HepG2 (cell line): ENCODE measurements around the gene ICAM2. TPM values are rescaled to one million over a fixed set of nuclear protein-coding genes. Genes with fewer than 3 reads are reported as not detected.
A peak's percentile ranks its signal among the peaks of the same experiment; 100 is the strongest.

ENCODE experiments used
- ATF1 ChIP-seq: IDR thresholded peaks from 2 replicates; pipeline ENCODE4 v1.6.1; 2016; ENCODE audit warnings: mild to moderate bottlenecking, control low read depth
- BCL6 ChIP-seq: IDR thresholded peaks from 2 replicates; pipeline ENCODE4 v1.6.1; 2016; ENCODE audit warnings: missing genetic modification reagents, missing compliant biosample characterization
- GATAD2A ChIP-seq: IDR thresholded peaks from 2 replicates; pipeline ENCODE4 v1.6.1; 2016
- JUND ChIP-seq: sonication (generic); formaldehyde crosslinking; IDR thresholded peaks from 2 replicates; pipeline ENCODE4 v1.8.0; 2022; ENCODE audit warnings: mild to moderate bottlenecking, missing genetic modification reagents
- MIXL1 ChIP-seq: IDR thresholded peaks from 2 replicates; pipeline ENCODE4 v1.6.1; 2016
- MTF1 ChIP-seq: sonication (generic); formaldehyde crosslinking; IDR thresholded peaks from 2 replicates; pipeline ENCODE4 v1.5.0; 2020; ENCODE audit warnings: missing genetic modification reagents
- RXRB ChIP-seq: IDR thresholded peaks from 2 replicates; pipeline ENCODE4 v1.6.1; 2016; ENCODE audit warnings: borderline replicate concordance, missing genetic modification reagents, missing compliant biosample characterization
- USF2 ChIP-seq, 2 experiments: sonication (generic) in 1 of 2; formaldehyde crosslinking in 1 of 2; IDR thresholded peaks; 2 replicates each; pipeline versions ENCODE4 v1.5.1 to v1.6.1; 2011 to 2020; ENCODE audit warnings: borderline replicate concordance in 1 of 2, low read depth in 1 of 2, low read length in 1 of 2, mild to moderate bottlenecking in 1 of 2, missing genetic modification reagents in 1 of 2, moderate library complexity in 1 of 2
- XRCC5 ChIP-seq: fragments of 200-400 bp; formaldehyde crosslinking; optimal IDR thresholded peaks from 2 replicates; pipeline ENCODE3; 2017; ENCODE audit warnings: mild to moderate bottlenecking, low read length
- ZBTB7A ChIP-seq: sonication (generic); formaldehyde crosslinking; IDR thresholded peaks from 2 replicates; pipeline ENCODE4 v1.8.0; 2022; ENCODE audit warnings: mild to moderate bottlenecking, missing genetic modification reagents
- ZFX ChIP-seq: sonication (generic); formaldehyde crosslinking; IDR thresholded peaks from 2 replicates; pipeline ENCODE4 v1.4.0; 2020; ENCODE audit warnings: mild to moderate bottlenecking, low read depth, missing genetic modification reagents, moderate library complexity
- ZMYM4 ChIP-seq: sonication (generic); formaldehyde crosslinking; IDR thresholded peaks from 2 replicates; pipeline ENCODE4 v1.8.1; 2023; ENCODE audit warnings: mild to moderate bottlenecking, missing genetic modification reagents
- polyA plus RNA-seq, 8 experiments: library from polyadenylated mRNA; depleted of rRNA in 3 of 8; stranded (reverse) in 7 of 8; unstranded in 1 of 8; fragments of >200 nt; fragmentation: Illumina TruSeq in 4 of 8; extraction: Trizol in 4 of 8; gene quantifications; 2 replicates each; pipeline versions ENCODE4 v1.2.1 to v1.2.3, GENCODE V29; 2011 to 2016; ENCODE audit warnings: low read depth in 4 of 8, missing spikeins in 1 of 8, mixed read lengths in 1 of 8; ENCODE audit not compliant: insufficient read depth in 1 of 8
- total RNA-seq, 5 experiments: library from RNA; depleted of rRNA; stranded (reverse); fragments of >200 nt; fragmentation: Illumina TruSeq; extraction: Trizol; gene quantifications; 2 replicates each; pipeline ENCODE4 v1.2.3, GENCODE V29; 2016; ENCODE audit warnings: low read depth in 1 of 5
- TF ChIP-seq, protein P1 (sequence below): sonication (generic); formaldehyde crosslinking; IDR thresholded peaks from 2 replicates; pipeline ENCODE4 v1.5.1; 2020; ENCODE audit warnings: mild to moderate bottlenecking, missing genetic modification reagents, moderate library complexity
- TF ChIP-seq, protein P2 (sequence below): sonication (generic); formaldehyde crosslinking; IDR thresholded peaks from 2 replicates; pipeline ENCODE4 v1.5.1; 2020; ENCODE audit warnings: missing genetic modification reagents, mild to moderate bottlenecking, borderline replicate concordance
- TF ChIP-seq, protein P3 (sequence below): sonication (generic); formaldehyde crosslinking; IDR thresholded peaks from 2 replicates; pipeline ENCODE4 v1.4.0; 2020; ENCODE audit warnings: missing genetic modification reagents
- TF ChIP-seq, protein P4 (sequence below): sonication (generic); formaldehyde crosslinking; IDR thresholded peaks from 2 replicates; pipeline ENCODE4 v1.4.0; 2020; ENCODE audit warnings: missing genetic modification reagents

The ICAM2 gene
- total and polyA plus RNA-seq, 2 of the 13 experiments (the other 11 are each of a cell fraction or from before 2014, with no cell fraction given): 10.9 to 20.8 TPM

DNA sequence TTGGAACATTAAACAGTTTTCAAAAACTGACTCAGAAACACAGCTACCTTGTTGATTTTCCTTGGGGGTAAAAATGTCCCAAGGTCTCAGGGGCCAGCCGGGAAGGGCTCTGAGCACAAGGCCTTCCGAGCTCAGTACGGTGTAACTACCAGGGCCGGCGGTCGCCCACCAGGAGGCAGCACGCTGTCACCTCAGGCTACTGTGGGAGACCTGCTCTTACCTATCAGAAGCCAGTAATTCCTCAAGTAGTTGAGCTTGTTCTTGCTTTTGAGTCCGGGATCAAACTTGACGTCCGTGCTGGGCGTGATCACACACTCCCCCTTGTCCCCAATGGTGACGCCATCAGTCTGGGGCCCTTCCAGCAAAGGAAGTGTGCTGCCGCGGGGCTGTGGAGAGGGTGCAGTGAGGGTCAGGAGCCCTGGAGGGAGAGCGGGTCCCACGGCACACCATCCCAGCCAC lies 43.4 kb upstream of the ICAM2 start (continued):
- TF ChIP-seq USF2 (IDR thresholded peaks at IDR 0.05; ENCODE audit: low read depth, low read length) (no peak), USF2 (CRISPR knock-in tag; IDR thresholded peaks at IDR 0.05; ENCODE audit: borderline replicate concordance) (no peak), ATF1 (CRISPR knock-in tag) (no peak), XRCC5 (peak; percentile 92), ZBTB7A (0 out of 2 replicates have a peak, but pooled peaks have one; percentile 26), GATAD2A (CRISPR knock-in tag) (peak; percentile 40; the same call in 1 of the 2 replicates), BCL6 (CRISPR knock-in tag) (0 out of 2 replicates have a peak, but pooled peaks have one; percentile 22), MTF1 (CRISPR knock-in tag) (no peak), ZMYM4 (CRISPR knock-in tag) (peak; percentile 44; the same call in 1 of the 2 replicates), ZFX (CRISPR knock-in tag) (peak; percentile 34; the same call in 1 of the 2 replicates), JUND (CRISPR knock-in tag) (0 out of 2 replicates have a peak, but pooled peaks have one; percentile 54), MIXL1 (peak; percentile 64; the same call in 1 of the 2 replicates), RXRB (peak; percentile 60; the same call in 1 of the 2 replicates)
- TF ChIP-seq, protein P1, sequence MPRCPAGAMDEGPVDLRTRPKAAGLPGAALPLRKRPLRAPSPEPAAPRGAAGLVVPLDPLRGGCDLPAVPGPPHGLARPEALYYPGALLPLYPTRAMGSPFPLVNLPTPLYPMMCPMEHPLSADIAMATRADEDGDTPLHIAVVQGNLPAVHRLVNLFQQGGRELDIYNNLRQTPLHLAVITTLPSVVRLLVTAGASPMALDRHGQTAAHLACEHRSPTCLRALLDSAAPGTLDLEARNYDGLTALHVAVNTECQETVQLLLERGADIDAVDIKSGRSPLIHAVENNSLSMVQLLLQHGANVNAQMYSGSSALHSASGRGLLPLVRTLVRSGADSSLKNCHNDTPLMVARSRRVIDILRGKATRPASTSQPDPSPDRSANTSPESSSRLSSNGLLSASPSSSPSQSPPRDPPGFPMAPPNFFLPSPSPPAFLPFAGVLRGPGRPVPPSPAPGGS: peak; percentile 36; the same call in 1 of the 2 replicates
- TF ChIP-seq, protein P2, sequence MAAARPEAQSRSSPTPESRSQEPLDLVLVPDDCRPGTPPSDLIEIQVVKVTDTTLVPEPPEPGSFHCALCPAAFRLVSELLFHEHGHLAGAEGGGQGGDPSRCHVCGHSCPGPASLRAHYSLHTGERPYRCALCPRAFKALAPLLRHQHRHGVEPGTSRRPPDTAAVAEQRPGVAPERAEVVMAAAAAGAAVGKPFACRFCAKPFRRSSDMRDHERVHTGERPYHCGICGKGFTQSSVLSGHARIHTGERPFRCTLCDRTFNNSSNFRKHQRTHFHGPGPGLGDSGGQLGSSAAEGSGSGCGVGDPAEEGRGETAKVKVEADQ (CRISPR knock-in tag): 0 out of 2 replicates have a peak, but pooled peaks have one; percentile 59
- TF ChIP-seq, protein P3, sequence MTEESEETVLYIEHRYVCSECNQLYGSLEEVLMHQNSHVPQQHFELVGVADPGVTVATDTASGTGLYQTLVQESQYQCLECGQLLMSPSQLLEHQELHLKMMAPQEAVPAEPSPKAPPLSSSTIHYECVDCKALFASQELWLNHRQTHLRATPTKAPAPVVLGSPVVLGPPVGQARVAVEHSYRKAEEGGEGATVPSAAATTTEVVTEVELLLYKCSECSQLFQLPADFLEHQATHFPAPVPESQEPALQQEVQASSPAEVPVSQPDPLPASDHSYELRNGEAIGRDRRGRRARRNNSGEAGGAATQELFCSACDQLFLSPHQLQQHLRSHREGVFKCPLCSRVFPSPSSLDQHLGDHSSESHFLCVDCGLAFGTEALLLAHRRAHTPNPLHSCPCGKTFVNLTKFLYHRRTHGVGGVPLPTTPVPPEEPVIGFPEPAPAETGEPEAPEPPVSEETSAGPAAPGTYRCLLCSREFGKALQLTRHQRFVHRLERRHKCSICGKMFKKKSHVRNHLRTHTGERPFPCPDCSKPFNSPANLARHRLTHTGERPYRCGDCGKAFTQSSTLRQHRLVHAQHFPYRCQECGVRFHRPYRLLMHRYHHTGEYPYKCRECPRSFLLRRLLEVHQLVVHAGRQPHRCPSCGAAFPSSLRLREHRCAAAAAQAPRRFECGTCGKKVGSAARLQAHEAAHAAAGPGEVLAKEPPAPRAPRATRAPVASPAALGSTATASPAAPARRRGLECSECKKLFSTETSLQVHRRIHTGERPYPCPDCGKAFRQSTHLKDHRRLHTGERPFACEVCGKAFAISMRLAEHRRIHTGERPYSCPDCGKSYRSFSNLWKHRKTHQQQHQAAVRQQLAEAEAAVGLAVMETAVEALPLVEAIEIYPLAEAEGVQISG: peak; percentile 19; the same call in 1 of the 2 replicates
- TF ChIP-seq, protein P4, sequence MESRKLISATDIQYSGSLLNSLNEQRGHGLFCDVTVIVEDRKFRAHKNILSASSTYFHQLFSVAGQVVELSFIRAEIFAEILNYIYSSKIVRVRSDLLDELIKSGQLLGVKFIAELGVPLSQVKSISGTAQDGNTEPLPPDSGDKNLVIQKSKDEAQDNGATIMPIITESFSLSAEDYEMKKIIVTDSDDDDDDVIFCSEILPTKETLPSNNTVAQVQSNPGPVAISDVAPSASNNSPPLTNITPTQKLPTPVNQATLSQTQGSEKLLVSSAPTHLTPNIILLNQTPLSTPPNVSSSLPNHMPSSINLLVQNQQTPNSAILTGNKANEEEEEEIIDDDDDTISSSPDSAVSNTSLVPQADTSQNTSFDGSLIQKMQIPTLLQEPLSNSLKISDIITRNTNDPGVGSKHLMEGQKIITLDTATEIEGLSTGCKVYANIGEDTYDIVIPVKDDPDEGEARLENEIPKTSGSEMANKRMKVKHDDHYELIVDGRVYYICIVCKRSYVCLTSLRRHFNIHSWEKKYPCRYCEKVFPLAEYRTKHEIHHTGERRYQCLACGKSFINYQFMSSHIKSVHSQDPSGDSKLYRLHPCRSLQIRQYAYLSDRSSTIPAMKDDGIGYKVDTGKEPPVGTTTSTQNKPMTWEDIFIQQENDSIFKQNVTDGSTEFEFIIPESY (CRISPR knock-in tag): 0 out of 2 replicates have a peak, but pooled peaks have one; percentile 50
